GM12878 (cell line): ENCODE data around the gene MZB1. TPM values are rescaled to one million over a fixed set of nuclear protein-coding genes. Genes with fewer than 3 reads are reported as not detected.
A peak's percentile ranks its signal among the peaks of the same experiment; 100 is the strongest.

Source experiments
- BCL3 ChIP-seq: IDR thresholded peaks from 2 replicates; pipeline ENCODE4 v1.6.1; 2011; ENCODE audit warnings: borderline replicate concordance, low read depth, mild to moderate bottlenecking, moderate library complexity, low read length; ENCODE audit not compliant: insufficient read depth, poor library complexity, severe bottlenecking
- CBX5 ChIP-seq: sonication (generic); IDR thresholded peaks from 2 replicates; pipeline ENCODE4 v1.6.1; 2016; ENCODE audit warnings: low read depth, moderate library complexity, mild to moderate bottlenecking, inconsistent platforms
- CREM ChIP-seq: IDR thresholded peaks from 2 replicates; pipeline ENCODE4 v1.6.1; 2014; ENCODE audit warnings: antibody characterized with exemption, low read depth
- DPF2 ChIP-seq: fragments of 450-650 bp; IDR thresholded peaks from 2 replicates; pipeline ENCODE4 v1.6.1; 2017; ENCODE audit warnings: mild to moderate bottlenecking
- EGR1 ChIP-seq, 2 experiments: IDR thresholded peaks; 1 replicate in 1 of 2; 2 replicates in 1 of 2; pipeline ENCODE4 v1.6.1; 2011 to 2012; ENCODE audit warnings: low read depth in 2 of 2, low read length in 2 of 2, borderline replicate concordance in 1 of 2, mild to moderate bottlenecking in 1 of 2, moderate library complexity in 1 of 2
- EP300 ChIP-seq, 2 experiments: fragments of 150-350 bp in 1 of 2; IDR thresholded peaks; 2 replicates each; pipeline ENCODE4 v1.6.1; 2011 to 2012; ENCODE audit warnings: low read depth in 2 of 2, low read length in 2 of 2, borderline replicate concordance in 1 of 2, improper control_type of control experiment in 1 of 2, inconsistent platforms in 1 of 2; ENCODE audit not compliant: control insufficient read depth in 1 of 2
- FOS ChIP-seq: IDR thresholded peaks from 3 replicates; pipeline ENCODE4 v1.6.1; 2011; ENCODE audit warnings: borderline replicate concordance; ENCODE audit not compliant: insufficient read length; ENCODE audit errors: extremely low read depth
- GABPA ChIP-seq: IDR thresholded peaks from 2 replicates; pipeline ENCODE4 v1.6.1; 2014; ENCODE audit warnings: antibody characterized with exemption, low read depth, mild to moderate bottlenecking, inconsistent platforms
- HDGF ChIP-seq: fragments of 450-650 bp; IDR thresholded peaks from 2 replicates; pipeline ENCODE4 v1.6.1; 2016; ENCODE audit warnings: antibody characterized with exemption
- IRF3 ChIP-seq: fragments of 450-650 bp; IDR thresholded peaks from 2 replicates; pipeline ENCODE4 v1.6.1; 2014; ENCODE audit warnings: mild to moderate bottlenecking
- KDM1A ChIP-seq: fragments of 200-600 bp; sonication (generic); IDR thresholded peaks from 2 replicates; pipeline ENCODE4 v1.6.1; 2016; ENCODE audit warnings: borderline replicate concordance
- MXI1 ChIP-seq: fragments of 150-350 bp; IDR thresholded peaks from 2 replicates; pipeline ENCODE4 v1.6.1; 2011; ENCODE audit warnings: low read depth, mild to moderate bottlenecking, inconsistent platforms, low read length, improper control_type of control experiment
- NFIC ChIP-seq: IDR thresholded peaks from 2 replicates; pipeline ENCODE4 v1.6.1; 2012; ENCODE audit warnings: low read depth, mild to moderate bottlenecking, inconsistent platforms, low read length, moderate library complexity
- NR2F1 ChIP-seq: fragments of 450-650 bp; conservative IDR thresholded peaks from 2 replicates; pipeline ENCODE4 v1.6.1; 2017; ENCODE audit warnings: mild to moderate bottlenecking
- PRDM15 ChIP-seq: fragments of 450-650 bp; formaldehyde crosslinking; IDR thresholded peaks from 2 replicates; pipeline ENCODE4 v1.4.0; 2020; ENCODE audit warnings: mild to moderate bottlenecking, moderate library complexity
- RCOR1 ChIP-seq: conservative IDR thresholded peaks from 2 replicates; pipeline ENCODE4 v1.6.1; 2012; ENCODE audit warnings: low read depth, low read length, improper control_type of control experiment
- REST ChIP-seq: IDR thresholded peaks from 2 replicates; pipeline ENCODE4 v1.6.1; 2012; ENCODE audit warnings: mild to moderate bottlenecking, low read depth, low read length
- STAT3 ChIP-seq: IDR thresholded peaks from 2 replicates; pipeline ENCODE4 v1.6.1; 2011; ENCODE audit warnings: low read depth, low read length, improper control_type of control experiment
- SUZ12 ChIP-seq: fragments of 200-600 bp; sonication (generic); IDR thresholded peaks from one replicate; pipeline ENCODE4 v1.6.1; 2018; ENCODE audit warnings: antibody characterized with exemption, mild to moderate bottlenecking; ENCODE audit not compliant: unreplicated experiment
- TARDBP ChIP-seq: IDR thresholded peaks from 2 replicates; pipeline ENCODE4 v1.6.1; 2016; ENCODE audit warnings: borderline replicate concordance
- polyA plus RNA-seq, 11 experiments: library from polyadenylated mRNA; depleted of rRNA in 4 of 11; unstranded in 6 of 11; stranded (reverse) in 5 of 11; fragments of >200 nt; fragmentation: Nextera tagmentation in 4 of 11; fragmentation: Illumina TruSeq in 1 of 11; extraction: Ambion mirVana in 4 of 11; extraction: Trizol in 1 of 11; gene quantifications; 1 replicate in 1 of 11; 2 replicates in 10 of 11; pipeline versions ENCODE4 v1.2.1 to v1.2.3, GENCODE V29; 2011 to 2016; ENCODE audit warnings: inconsistent platforms in 2 of 11, missing spikeins in 2 of 11, low read depth in 1 of 11
- total RNA-seq, 4 experiments: library from RNA; depleted of rRNA in 3 of 4; stranded (reverse); fragments of >200 nt in 3 of 4; fragmentation: Illumina TruSeq in 1 of 4; extraction: Trizol in 1 of 4; gene quantifications; 2 replicates each; pipeline versions ENCODE4 v1.2.1 to v1.2.3, GENCODE V29; 2013 to 2021

MZB1 gene
- total and polyA plus RNA-seq, 10 of the 15 experiments (the other 5 are each of a cell fraction or from before 2014, with no cell fraction given): 19.3 to 406 (median 188) TPM

DNA sequence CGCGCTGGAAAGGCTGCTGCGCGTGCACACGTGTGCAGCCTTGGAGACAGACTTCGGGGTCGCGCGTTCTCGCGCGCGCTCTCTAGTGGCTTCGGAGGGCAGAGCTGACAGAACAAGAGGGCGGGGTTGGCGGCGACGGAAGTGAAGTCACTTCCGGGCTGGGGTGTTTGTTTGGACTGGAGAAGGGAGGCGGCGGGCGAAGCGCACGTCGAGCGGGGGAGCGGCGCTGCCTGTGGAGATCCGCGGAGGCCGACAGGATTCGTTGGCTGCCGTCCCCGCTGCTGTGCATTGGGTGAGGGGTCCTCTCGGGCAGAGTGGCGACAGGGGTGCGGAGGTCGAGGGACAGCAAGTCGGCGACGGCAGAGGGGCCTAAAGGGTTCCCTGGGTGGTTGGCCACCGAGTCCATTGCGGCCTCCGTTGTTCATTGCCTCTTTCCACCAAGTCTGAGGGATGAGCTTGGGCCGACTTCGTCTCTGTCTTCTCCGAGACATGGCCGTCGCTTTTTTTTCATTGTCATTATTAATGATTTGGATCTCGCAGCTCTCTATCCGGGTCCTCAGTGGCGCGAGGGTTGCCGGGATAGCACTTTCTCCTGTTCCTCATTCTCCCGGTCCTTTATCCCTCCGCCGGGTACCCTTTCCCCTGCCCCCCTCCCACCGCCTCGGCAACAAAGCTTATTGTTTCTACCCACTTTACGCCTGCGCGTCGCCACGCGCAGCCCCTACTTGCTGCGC is 47.9 kb downstream of the MZB1 start, which contains the start of gene PAIP2 (continued):
- TF ChIP-seq REST: no peak
- 0 out of 2 replicates have a peak, but pooled peaks have one; percentile 32 for TF ChIP-seq NR2F1
- no peak for TF ChIP-seq SUZ12
- peak in 1 of 2 experiments; percentile 30; a peak in 1 of 4 replicates for TF ChIP-seq EP300 (IDR thresholded peaks at IDR 0.05; ENCODE audit: borderline replicate concordance in 1 of 2, control insufficient read depth in 1 of 2, low read depth in 2 of 2, low read length in 2 of 2)
- TF ChIP-seq EGR1 (IDR thresholded peaks at IDR 0.05; ENCODE audit: borderline replicate concordance in 1 of 2, low read depth in 2 of 2, low read length in 2 of 2): peak in 1 of 2 experiments; percentile 22; a peak in 1 of 3 replicates
- peak; percentile 65 for TF ChIP-seq DPF2
- peak; percentile 65; the same call in 1 of the 2 replicates for TF ChIP-seq RCOR1
- TF ChIP-seq HDGF: peak; percentile 97
- TF ChIP-seq STAT3: no peak
- no peak for TF ChIP-seq PRDM15 (CRISPR knock-in tag)
- TF ChIP-seq GABPA: peak; percentile 87
- no peak for TF ChIP-seq NFIC
- no peak for TF ChIP-seq TARDBP
- TF ChIP-seq MXI1: peak; percentile 91
- no peak for TF ChIP-seq CBX5
- peak; percentile 58 for TF ChIP-seq BCL3
- TF ChIP-seq IRF3: no peak
- TF ChIP-seq KDM1A: no peak
- peak; percentile 88 for TF ChIP-seq CREM
- no peak for TF ChIP-seq FOS
